MM.1S (cell line): ENCODE results near the gene EGFL7.

ENCODE experiments used
- DNase-seq: peaks from one replicate; pipeline ENCODE4 v3.0.0-alpha.2; 2015
- H2AFZ ChIP-seq: fragments of 300-600 bp; sonication (generic); 2 replicates; pipeline ENCODE4 v1.6.0; 2016; ENCODE audit warnings: antibody characterized with exemption, low read length
- H3F3A ChIP-seq: fragments of 300-600 bp; sonication (generic); 2 replicates; pipeline ENCODE4 v1.6.1; 2016; ENCODE audit warnings: mild to moderate bottlenecking, antibody characterized with exemption, low read length, moderate library complexity, mixed read lengths; ENCODE audit not compliant: insufficient read depth
- H3K27ac ChIP-seq: fragments of 300-600 bp; sonication (generic); 2 replicates; pipeline ENCODE4 v1.5.1; 2016; ENCODE audit warnings: mild to moderate bottlenecking, low read length
- H3K27me3 ChIP-seq: fragments of 300-600 bp; sonication (generic); replicated peaks from 2 replicates; pipeline ENCODE4 v1.6.0; 2016; ENCODE audit warnings: low read length; ENCODE audit not compliant: insufficient read depth
- H3K36me3 ChIP-seq: fragments of 300-600 bp; sonication (generic); replicated peaks from 2 replicates; pipeline ENCODE4 v1.6.1; 2016; ENCODE audit warnings: mild to moderate bottlenecking, low read length, mixed read lengths; ENCODE audit not compliant: insufficient read depth
- H3K4me1 ChIP-seq: fragments of 300-600 bp; sonication (generic); 2 replicates; pipeline ENCODE4 v1.6.1; 2016; ENCODE audit warnings: low read length, mixed read lengths
- H3K4me2 ChIP-seq: fragments of 300-600 bp; sonication (generic); 2 replicates; pipeline ENCODE4 v1.6.0; 2016; ENCODE audit warnings: low read depth, low read length
- H3K4me3 ChIP-seq: fragments of 300-600 bp; sonication (generic); 2 replicates; pipeline ENCODE4 v1.5.1; 2016; ENCODE audit warnings: low read length, mixed read lengths
- H3K79me2 ChIP-seq: fragments of 300-600 bp; sonication (generic); 2 replicates; pipeline ENCODE4 v1.6.1; 2016; ENCODE audit warnings: mixed run types, low read length, mixed read lengths
- H3K9ac ChIP-seq: fragments of 300-600 bp; sonication (generic); 2 replicates; pipeline ENCODE4 v1.6.1; 2016; ENCODE audit warnings: low read length, mixed read lengths
- H3K9me2 ChIP-seq: fragments of 300-600 bp; sonication (generic); replicated peaks from 2 replicates; pipeline ENCODE4 v1.6.1; 2016; ENCODE audit warnings: mild to moderate bottlenecking, low read length, mixed read lengths; ENCODE audit not compliant: insufficient read depth
- H3K9me3 ChIP-seq: fragments of 300-600 bp; sonication (generic); replicated peaks from 2 replicates; pipeline ENCODE4 v1.6.1; 2016; ENCODE audit warnings: mild to moderate bottlenecking, low read length, mixed read lengths; ENCODE audit not compliant: insufficient read depth
- H4K20me1 ChIP-seq: fragments of 300-600 bp; sonication (generic); 2 replicates; pipeline ENCODE4 v1.6.1; 2016; ENCODE audit warnings: mild to moderate bottlenecking, low read length, moderate library complexity, mixed read lengths; ENCODE audit not compliant: insufficient read depth
- CTCF ChIP-seq: fragments of 300-600 bp; sonication (generic); IDR thresholded peaks from 2 replicates; pipeline ENCODE4 v1.5.1; 2016; ENCODE audit warnings: antibody characterized with exemption, low read length, mixed read lengths
- EZH2 ChIP-seq: fragments of 300-600 bp; sonication (generic); optimal IDR thresholded peaks from 2 replicates; pipeline ENCODE3; 2017; ENCODE audit warnings: low read depth, mild to moderate bottlenecking, antibody characterized with exemption, low read length, mixed read lengths
- EZH2phosphoT487 ChIP-seq: fragments of 300-600 bp; sonication (generic); IDR thresholded peaks from 2 replicates; pipeline ENCODE4 v1.6.1; 2018; ENCODE audit warnings: antibody characterized with exemption, low read length

EGFL7 gene

GRCh38 chr9:136655536-136656182, 7.1 kb upstream of the EGFL7 start:
- H3K9ac ChIP-seq: no peak overlapping the region
- H3K4me1 ChIP-seq: no peaks in the 10 kb centered on the region
- peaks cover 94% of the 10 kb centered on the region for H3K27me3 ChIP-seq
- H3K27ac ChIP-seq: no peak overlapping the region
- no peak for DNase-seq
- H3K4me3 ChIP-seq: no peak overlapping the region
- no peaks in the 10 kb centered on the region for H3K36me3 ChIP-seq
- TF ChIP-seq CTCF (no peak), EZH2 (no peak), EZH2phosphoT487 (no peak)
- H3K9me3 ChIP-seq: no peaks in the 10 kb centered on the region
- no peaks in the 10 kb centered on the region for H4K20me1 ChIP-seq
- H3K9me2 ChIP-seq: no peaks in the 10 kb centered on the region
- no peaks in the 10 kb centered on the region for H3F3A ChIP-seq
- H2AFZ ChIP-seq: no peak overlapping the region
- H3K4me2 ChIP-seq: no peak overlapping the region
- H3K79me2 ChIP-seq: no peaks in the 10 kb centered on the region

GRCh38 chr9:136656183-136656738, 6.5 kb upstream of the EGFL7 start:
- Histone ChIP-seq H3K4me2 (no peak overlapping the region), H4K20me1 (no peaks in the 10 kb centered on the region), H3K79me2 (no peaks in the 10 kb centered on the region), H3K9me3 (no peaks in the 10 kb centered on the region), H3K27me3 (peaks cover 95% of the 10 kb centered on the region), H2AFZ (no peak overlapping the region), H3K9ac (no peak overlapping the region), H3K4me3 (no peak overlapping the region), H3K9me2 (no peaks in the 10 kb centered on the region), H3K4me1 (no peaks in the 10 kb centered on the region), H3K27ac (no peak overlapping the region), H3F3A (no peaks in the 10 kb centered on the region), H3K36me3 (no peaks in the 10 kb centered on the region)
- TF ChIP-seq EZH2: no peak
- no peak for TF ChIP-seq EZH2phosphoT487
- no peak for TF ChIP-seq CTCF
- no peak for DNase-seq

- H3F3A ChIP-seq: no peaks in the 10 kb centered on the region
- no peaks in the 10 kb centered on the region for H3K36me3 ChIP-seq
- H3K9ac ChIP-seq: no peak overlapping the region
- no peaks in the 10 kb centered on the region for H3K9me3 ChIP-seq
- no peak overlapping the region for H2AFZ ChIP-seq
- no peaks in the 10 kb centered on the region for H3K4me1 ChIP-seq
- no peak for TF ChIP-seq CTCF
- TF ChIP-seq EZH2phosphoT487: no peak
- no peak for TF ChIP-seq EZH2
- H3K4me2 ChIP-seq: no peak overlapping the region
- peaks cover 94% of the 10 kb centered on the region for H3K27me3 ChIP-seq
- no peak overlapping the region for H3K4me3 ChIP-seq
- DNase-seq: no peak
- H4K20me1 ChIP-seq: no peaks in the 10 kb centered on the region
- no peaks in the 10 kb centered on the region for H3K9me2 ChIP-seq
- no peak overlapping the region for H3K27ac ChIP-seq
- no peaks in the 10 kb centered on the region for H3K79me2 ChIP-seq
Observed at GRCh38 chr9:136656795-136657611, 5.7 kb upstream of the EGFL7 start.
